Measurements from ENCODE around the gene BCOR.

The BCOR gene

GRCh38 chrX:40062525-40063155, 35.1 kb downstream of the BCOR start:
- peak; percentile 25; the same call in 1 of the 3 replicates for ATAC-seq
- TF ChIP-seq OSR1 (CRISPR knock-in tag; IDR thresholded peaks at IDR 0.05) (no peak), ZNF565 (CRISPR knock-in tag; conservative IDR thresholded peaks at IDR 0.05; ENCODE audit: low read depth) (no peak), RARB (CRISPR knock-in tag; IDR thresholded peaks at IDR 0.05) (no peak), TCF4 (CRISPR knock-in tag; IDR thresholded peaks at IDR 0.05; ENCODE audit: borderline replicate concordance) (no peak), POU6F1 (CRISPR knock-in tag; IDR thresholded peaks at IDR 0.05; ENCODE audit: borderline replicate concordance, low read depth) (no peak), ZFP30 (CRISPR knock-in tag; IDR thresholded peaks at IDR 0.05) (no peak), CSDC2 (CRISPR knock-in tag; IDR thresholded peaks at IDR 0.05) (no peak), ZFP3 (CRISPR knock-in tag; IDR thresholded peaks at IDR 0.05) (no peak), TSHZ2 (CRISPR knock-in tag; IDR thresholded peaks at IDR 0.05) (no peak), ZNF8 (CRISPR knock-in tag; IDR thresholded peaks at IDR 0.05) (no peak), BACH2 (CRISPR knock-in tag; IDR thresholded peaks at IDR 0.05; ENCODE audit: borderline replicate concordance) (no peak), ISL1 (CRISPR knock-in tag; IDR thresholded peaks at IDR 0.05) (no peak), CSRNP3 (CRISPR knock-in tag; IDR thresholded peaks at IDR 0.05) (no peak), GLIS3 (CRISPR knock-in tag; IDR thresholded peaks at IDR 0.05) (no peak), PPARA (CRISPR knock-in tag; IDR thresholded peaks at IDR 0.05; ENCODE audit: borderline replicate concordance) (no peak), ESRRG (CRISPR knock-in tag; IDR thresholded peaks at IDR 0.05) (no peak), ZNF70 (CRISPR knock-in tag; IDR thresholded peaks at IDR 0.05) (no peak), SNAI2 (CRISPR knock-in tag; IDR thresholded peaks at IDR 0.05) (no peak), ARNTL (CRISPR knock-in tag; IDR thresholded peaks at IDR 0.05; ENCODE audit: borderline replicate concordance, low read depth) (no peak), ZC3H10 (CRISPR knock-in tag; IDR thresholded peaks at IDR 0.05) (no peak)

- TF ChIP-seq TCF4 (CRISPR knock-in tag; IDR thresholded peaks at IDR 0.05; ENCODE audit: borderline replicate concordance) (no peak), BACH2 (CRISPR knock-in tag; IDR thresholded peaks at IDR 0.05; ENCODE audit: borderline replicate concordance) (no peak), CREB5 (CRISPR knock-in tag; IDR thresholded peaks at IDR 0.05; ENCODE audit: low read depth) (no peak), GLIS3 (CRISPR knock-in tag; IDR thresholded peaks at IDR 0.05) (no peak), ZFP30 (CRISPR knock-in tag; IDR thresholded peaks at IDR 0.05) (no peak), TOX (CRISPR knock-in tag; IDR thresholded peaks at IDR 0.05; ENCODE audit: borderline replicate concordance) (no peak), PPARA (CRISPR knock-in tag; IDR thresholded peaks at IDR 0.05; ENCODE audit: borderline replicate concordance) (no peak), ZC3H10 (CRISPR knock-in tag; IDR thresholded peaks at IDR 0.05) (no peak), ZNF8 (CRISPR knock-in tag; IDR thresholded peaks at IDR 0.05) (no peak), PATZ1 (CRISPR knock-in tag; IDR thresholded peaks at IDR 0.05; ENCODE audit: borderline replicate concordance) (no peak), TSHZ2 (CRISPR knock-in tag; IDR thresholded peaks at IDR 0.05) (no peak), SNAI2 (CRISPR knock-in tag; IDR thresholded peaks at IDR 0.05) (no peak)
- ATAC-seq = no peak
Measured at GRCh38 chrX:40061871-40062524, 35.8 kb downstream of the BCOR start.

All from SK-N-SH treated with all-trans-retinoic acid at 6 μM for 48 hours (cell line).